Activated T-cell treated with anti-CD3 and anti-CD28 coated beads, Interleukin-2, amount 50 U/mL, for 72 hours (primary cell): ENCODE data around the gene ZSCAN10. TPM values are rescaled to one million over a fixed set of nuclear protein-coding genes. Genes with fewer than 3 reads are reported as not detected.
"Not testable (repeated sequence)": the region's sequence is repeated elsewhere in the genome, so short reads cannot be mapped to it uniquely, and the experiment has no call there.

ENCODE experiments used
- ATAC-seq, 2 donors: fragments of 150-1000 bp; cut with Tn5 transposase; replicated peaks in 1 of 2; 2 replicates each; pipeline ENCODE4 v1.10.0; 2021; ENCODE audit warnings: moderate library complexity in 2 of 2, mild to moderate bottlenecking in 1 of 2
- DNase-seq, 2 donors: peaks; one replicate each; pipeline ENCODE4 v3.0.0; 2021 to 2022; ENCODE audit warnings: mixed read lengths in 1 of 2
- H3K27ac Mint-ChIP-seq: one replicate; pipeline ENCODE4 v1.8.0; 2022; ENCODE audit warnings: mild to moderate bottlenecking, moderate library complexity, mixed read lengths
- H3K27me3 Mint-ChIP-seq: one replicate; pipeline ENCODE4 v1.8.0; 2022; ENCODE audit warnings: low read depth, mixed read lengths
- H3K36me3 Mint-ChIP-seq, 2 donors: one replicate each; pipeline ENCODE4 v1.8.0; 2022; ENCODE audit warnings: mixed read lengths in 2 of 2, mild to moderate bottlenecking in 1 of 2; ENCODE audit not compliant: insufficient read depth in 2 of 2
- H3K4me1 Mint-ChIP-seq: one replicate; pipeline ENCODE4 v1.8.0; 2022; ENCODE audit warnings: low read depth, mixed read lengths
- H3K4me3 Mint-ChIP-seq, 2 donors: one replicate each; pipeline ENCODE4 v1.8.0; 2022; ENCODE audit warnings: mild to moderate bottlenecking in 2 of 2, mixed read lengths in 2 of 2, moderate library complexity in 2 of 2
- H3K9me3 Mint-ChIP-seq, 2 donors: one replicate each; pipeline ENCODE4 v1.8.0; 2022; ENCODE audit warnings: mixed read lengths in 2 of 2
- total RNA-seq, 2 donors: library from RNA; stranded (reverse); gene quantifications; one replicate each; pipeline ENCODE4 v1.2.3, GENCODE V29; 2022

Gene ZSCAN10
- total RNA-seq, 2 donors from 2014 or later: 0.28 to 0.48 TPM

- Mint-ChIP-seq H3K27ac (peak overlapping the region; percentile 55), H3K4me3 (no peak overlapping the region), H3K27me3 (no peaks in the 10 kb centered on the region), H3K4me1 (peaks cover 52% of the 10 kb centered on the region), H3K9me3 (no peaks in the 10 kb centered on the region), H3K36me3 (no peaks in the 10 kb centered on the region)
- no peak for ATAC-seq
- no peak for DNase-seq
These were observed 7.5 kb downstream of the ZSCAN10 start for GRCh38 chr16:3091551-3091950.

- no peak for DNase-seq
- H3K27me3 Mint-ChIP-seq: no peaks in the 10 kb centered on the region
- ATAC-seq: no peak
- peaks cover 50% of the 10 kb centered on the region for H3K4me1 Mint-ChIP-seq
- no peak overlapping the region for H3K27ac Mint-ChIP-seq
- H3K36me3 Mint-ChIP-seq: peaks cover 0 to under 1% of the 10 kb centered on the region in 2 donors
- H3K9me3 Mint-ChIP-seq: no peaks in the 10 kb centered on the region
- H3K4me3 Mint-ChIP-seq: no peak overlapping the region
These were observed 9.1 kb downstream of the ZSCAN10 start for GRCh38 chr16:3089717-3090592.

- Mint-ChIP-seq H3K4me3 (no peak overlapping the region), H3K9me3 (no peaks in the 10 kb centered on the region), H3K27me3 (no peaks in the 10 kb centered on the region), H3K36me3 (peaks cover 0 to 1% of the 10 kb centered on the region in 2 donors), H3K4me1 (peaks cover 50% of the 10 kb centered on the region), H3K27ac (no peak overlapping the region)
- ATAC-seq: no peak
- no peak for DNase-seq
These were observed 10.0 kb downstream of the ZSCAN10 start for GRCh38 chr16:3088925-3089716.

- H3K9me3 Mint-ChIP-seq: no peaks in the 10 kb centered on the region
These were observed 10.6 kb downstream of the ZSCAN10 start for GRCh38 chr16:3088450-3088849.

GRCh38 chr16:3087243-3088235, 11.6 kb downstream of the ZSCAN10 start:
- peak overlapping the region in 1 of 2 donors; percentile 80 for H3K4me3 Mint-ChIP-seq
- peak; percentile 43 to 45 for ATAC-seq

More at GRCh38 chr16:3088450-3088849, 10.6 kb downstream of the ZSCAN10 start:
- Mint-ChIP-seq H3K4me1 (peaks cover 52% of the 10 kb centered on the region), H3K36me3 (peaks cover 0 to 1% of the 10 kb centered on the region in 2 donors), H3K27me3 (no peaks in the 10 kb centered on the region), H3K27ac (no peak overlapping the region), H3K4me3 (peak overlapping the region in 1 of 2 donors; percentile 80)
- ATAC-seq (no peak), DNase-seq (no peak)

GRCh38 chr16:3086596-3087242, 12.4 kb downstream of the ZSCAN10 start:
- peak in 1 of 2 donors; percentile 58 for DNase-seq
- H3K9me3 Mint-ChIP-seq: no peaks in the 10 kb centered on the region
- peak; percentile 33 to 81 for ATAC-seq
- H3K4me1 Mint-ChIP-seq: peaks cover 52% of the 10 kb centered on the region
- H3K36me3 Mint-ChIP-seq: peaks cover 0 to 1% of the 10 kb centered on the region in 2 donors
- no peak overlapping the region for H3K27ac Mint-ChIP-seq
- peak overlapping the region in 1 of 2 donors; percentile 80 for H3K4me3 Mint-ChIP-seq
- H3K27me3 Mint-ChIP-seq: no peaks in the 10 kb centered on the region

More at GRCh38 chr16:3087243-3088235, 11.6 kb downstream of the ZSCAN10 start:
- DNase-seq: no peak
- Mint-ChIP-seq H3K27ac (no peak overlapping the region), H3K27me3 (no peaks in the 10 kb centered on the region), H3K4me1 (peaks cover 52% of the 10 kb centered on the region), H3K9me3 (no peaks in the 10 kb centered on the region), H3K36me3 (peaks cover 0 to 1% of the 10 kb centered on the region in 2 donors)

GRCh38 chr16:3085868-3086595, 13.1 kb downstream of the ZSCAN10 start:
- Mint-ChIP-seq H3K27ac (no peak overlapping the region), H3K4me3 (peak overlapping the region in 1 of 2 donors; percentile 80), H3K27me3 (no peaks in the 10 kb centered on the region), H3K4me1 (peaks cover 51% of the 10 kb centered on the region), H3K36me3 (peaks cover 3 to 5% of the 10 kb centered on the region in 2 donors), H3K9me3 (no peaks in the 10 kb centered on the region)
- ATAC-seq (no peak), DNase-seq (no peak)

- peaks cover 53% of the 10 kb centered on the region for H3K4me1 Mint-ChIP-seq
- no peaks in the 10 kb centered on the region for H3K9me3 Mint-ChIP-seq
- peak overlapping the region in 1 of 2 donors; percentile 80 for H3K4me3 Mint-ChIP-seq
- H3K27ac Mint-ChIP-seq: peak overlapping the region; percentile 34
- no peaks in the 10 kb centered on the region for H3K27me3 Mint-ChIP-seq
- DNase-seq: no peak
- peaks cover 6 to 9% of the 10 kb centered on the region in 2 donors for H3K36me3 Mint-ChIP-seq
- ATAC-seq: no peak
These were observed 14.0 kb downstream of the ZSCAN10 start for GRCh38 chr16:3084969-3085670.

GRCh38 chr16:3084491-3084890, 14.6 kb downstream of the ZSCAN10 start:
- peaks cover 59% of the 10 kb centered on the region for H3K4me1 Mint-ChIP-seq
- peaks cover 9 to 16% of the 10 kb centered on the region in 2 donors for H3K36me3 Mint-ChIP-seq
- no peak overlapping the region for H3K27ac Mint-ChIP-seq
- no peak for ATAC-seq
- peaks cover 0 to 4% of the 10 kb centered on the region in 2 donors for H3K9me3 Mint-ChIP-seq
- H3K27me3 Mint-ChIP-seq: no peaks in the 10 kb centered on the region
- no peak for DNase-seq
- H3K4me3 Mint-ChIP-seq: no peak overlapping the region

- peaks cover 61% of the 10 kb centered on the region for H3K4me1 Mint-ChIP-seq
- DNase-seq, H3K9me3 Mint-ChIP-seq, H3K27me3 Mint-ChIP-seq, H3K4me3 Mint-ChIP-seq: not testable (repeated sequence)
- peak in 1 of 2 donors; percentile 8 for ATAC-seq
- H3K36me3 Mint-ChIP-seq: peaks cover 10 to 21% of the 10 kb centered on the region in 2 donors
- H3K27ac Mint-ChIP-seq: peak overlapping the region; percentile 72
These were observed 15.7 kb downstream of the ZSCAN10 start for GRCh38 chr16:3083408-3083807.

- H3K36me3 Mint-ChIP-seq: peaks cover 10 to 26% of the 10 kb centered on the region in 2 donors
- H3K27ac Mint-ChIP-seq, H3K9me3 Mint-ChIP-seq, DNase-seq, H3K27me3 Mint-ChIP-seq, H3K4me3 Mint-ChIP-seq, ATAC-seq: not testable (repeated sequence)
- peaks cover 61% of the 10 kb centered on the region for H3K4me1 Mint-ChIP-seq
These were observed 17.1 kb downstream of the ZSCAN10 start for GRCh38 chr16:3081957-3082356.
